GM13977 (cell line): ENCODE measurements around the gene AKT2.

Source experiments
- DNase-seq: peaks from one replicate; pipeline ENCODE4 v3.0.0; 2012; ENCODE audit warnings: low spot score
- in situ Hi-C: fragments of 300-500 bp; cut with MboI; formaldehyde crosslinking; loops from one replicate; pipeline ENCODE4 v1.12.0; 2022; ENCODE audit warnings: low sequenced_read_pairs, low pct_unique_long_range_greater_than_20kb, mixed read lengths, inconsistent platforms; ENCODE audit not compliant: unreplicated experiment
- TF ChIP-seq, protein P1 (sequence below): IDR thresholded peaks from 2 replicates; pipeline ENCODE4 v1.5.1; 2012; ENCODE audit warnings: mild to moderate bottlenecking, control low read depth; ENCODE audit not compliant: insufficient read depth; ENCODE audit errors: extremely low read depth, missing control alignments

The AKT2 gene

DNA sequence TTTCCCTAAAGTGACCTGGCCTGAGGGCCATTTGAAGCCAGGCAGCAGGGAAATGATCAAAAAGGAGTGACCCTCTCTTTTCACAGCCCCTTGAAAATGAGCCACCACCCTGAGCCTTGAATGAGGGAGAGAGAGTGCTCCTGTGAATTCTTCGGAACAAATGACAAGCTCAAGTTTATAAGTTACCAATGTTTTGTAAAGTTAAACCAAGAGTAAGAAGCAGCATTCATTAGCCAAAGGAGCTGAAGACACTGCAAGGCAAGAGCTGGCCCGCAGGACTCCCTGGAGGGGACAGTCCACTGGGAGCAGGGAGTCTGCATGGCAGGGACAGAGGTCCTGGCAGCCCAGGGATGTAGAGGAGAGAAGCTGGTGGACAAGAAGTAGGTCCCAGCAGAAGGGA lies 42.0 kb downstream of the AKT2 start:
- TF ChIP-seq, protein P1, sequence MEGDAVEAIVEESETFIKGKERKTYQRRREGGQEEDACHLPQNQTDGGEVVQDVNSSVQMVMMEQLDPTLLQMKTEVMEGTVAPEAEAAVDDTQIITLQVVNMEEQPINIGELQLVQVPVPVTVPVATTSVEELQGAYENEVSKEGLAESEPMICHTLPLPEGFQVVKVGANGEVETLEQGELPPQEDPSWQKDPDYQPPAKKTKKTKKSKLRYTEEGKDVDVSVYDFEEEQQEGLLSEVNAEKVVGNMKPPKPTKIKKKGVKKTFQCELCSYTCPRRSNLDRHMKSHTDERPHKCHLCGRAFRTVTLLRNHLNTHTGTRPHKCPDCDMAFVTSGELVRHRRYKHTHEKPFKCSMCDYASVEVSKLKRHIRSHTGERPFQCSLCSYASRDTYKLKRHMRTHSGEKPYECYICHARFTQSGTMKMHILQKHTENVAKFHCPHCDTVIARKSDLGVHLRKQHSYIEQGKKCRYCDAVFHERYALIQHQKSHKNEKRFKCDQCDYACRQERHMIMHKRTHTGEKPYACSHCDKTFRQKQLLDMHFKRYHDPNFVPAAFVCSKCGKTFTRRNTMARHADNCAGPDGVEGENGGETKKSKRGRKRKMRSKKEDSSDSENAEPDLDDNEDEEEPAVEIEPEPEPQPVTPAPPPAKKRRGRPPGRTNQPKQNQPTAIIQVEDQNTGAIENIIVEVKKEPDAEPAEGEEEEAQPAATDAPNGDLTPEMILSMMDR, result no peak
- no peak for DNase-seq
- in situ Hi-C loops, result no loop called here

DNA sequence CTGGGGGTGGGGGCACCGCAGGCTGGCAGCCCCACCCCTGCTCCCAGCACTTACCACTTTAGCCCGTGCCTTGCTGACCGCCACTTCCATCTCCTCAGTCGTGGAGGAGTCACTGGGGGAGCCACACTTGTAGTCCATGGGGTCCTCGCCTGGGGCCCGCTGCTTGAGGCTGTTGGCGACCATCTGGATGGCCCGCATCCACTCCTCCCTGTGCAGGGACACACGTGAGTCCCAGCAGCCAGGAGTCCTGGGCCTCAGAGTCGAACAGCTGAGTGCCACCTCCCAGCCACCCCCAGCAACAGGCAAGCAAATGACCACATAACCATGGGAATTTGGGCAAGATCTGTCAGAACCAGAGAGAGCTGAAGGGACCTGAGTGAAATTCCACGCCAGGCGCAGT lies 42.7 kb downstream of the AKT2 start:
- no peak for DNase-seq
- in situ Hi-C loops, result no loop called here
- TF ChIP-seq, protein P1, result no peak

DNA sequence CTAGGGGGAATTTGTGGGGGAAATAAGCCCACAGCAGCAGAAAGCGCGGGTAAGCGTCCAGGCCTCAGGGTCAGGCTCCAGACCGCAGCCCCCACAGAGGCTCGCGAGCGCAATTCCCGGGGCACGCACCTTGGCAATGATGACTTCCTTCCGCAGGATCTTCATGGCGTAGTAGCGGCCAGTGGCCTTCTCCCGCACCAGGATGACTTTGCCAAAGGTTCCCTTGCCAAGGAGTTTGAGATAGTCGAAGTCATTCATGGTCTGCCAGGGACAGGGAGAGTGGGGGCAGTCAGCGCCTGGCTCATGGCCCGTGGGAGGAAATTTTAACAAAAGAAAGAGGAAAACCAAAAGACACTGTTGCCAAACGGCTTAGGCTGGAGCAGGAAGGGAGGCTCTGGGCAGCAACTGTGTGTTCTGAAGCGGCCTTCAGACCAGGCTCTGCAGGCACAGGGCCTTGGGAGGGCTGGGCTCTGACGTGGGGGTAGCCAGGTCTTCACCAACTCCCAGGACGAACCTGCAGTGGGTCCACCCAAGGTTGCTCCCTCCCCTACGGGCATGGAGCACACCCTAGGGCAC lies 43.2 kb downstream of the AKT2 start:
- in situ Hi-C loops, result no loop called here
- TF ChIP-seq, protein P1, result no peak
- no peak for DNase-seq

DNA sequence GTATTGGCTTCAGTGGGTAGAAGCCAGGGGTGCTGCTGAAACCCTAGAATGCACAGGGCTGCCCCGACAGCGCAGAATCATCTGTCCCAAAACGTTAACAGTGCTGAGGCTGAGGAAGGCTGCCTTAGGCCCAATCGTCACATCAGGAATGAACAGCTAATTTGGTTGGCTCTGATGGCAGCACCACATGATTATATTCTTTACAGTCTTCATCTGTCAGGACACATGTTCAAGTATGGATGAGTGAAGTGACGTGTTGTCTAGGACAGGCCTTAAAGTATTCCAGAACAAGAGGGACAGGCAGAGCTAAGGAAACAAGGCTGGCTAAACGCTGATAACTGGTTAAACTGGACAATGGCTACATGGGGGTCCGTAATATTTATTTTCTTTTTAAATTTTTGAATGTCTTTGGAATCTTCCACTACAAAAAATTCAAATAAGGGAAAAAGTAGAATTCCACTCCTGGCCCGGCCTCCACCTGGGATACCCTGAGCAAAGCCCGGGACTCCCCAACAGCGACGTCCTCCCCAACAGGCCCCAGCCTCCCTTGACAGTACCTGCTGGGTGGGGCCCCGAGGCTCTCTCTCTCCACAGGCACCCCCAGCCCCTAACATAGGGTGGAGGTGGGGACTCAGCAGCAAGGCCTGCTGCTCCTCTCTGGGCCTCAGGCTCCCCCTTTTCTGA lies 43.9 kb downstream of the AKT2 start:
- in situ Hi-C loops, result no loop called here
- no peak for DNase-seq
- TF ChIP-seq, protein P1, result no peak

DNA sequence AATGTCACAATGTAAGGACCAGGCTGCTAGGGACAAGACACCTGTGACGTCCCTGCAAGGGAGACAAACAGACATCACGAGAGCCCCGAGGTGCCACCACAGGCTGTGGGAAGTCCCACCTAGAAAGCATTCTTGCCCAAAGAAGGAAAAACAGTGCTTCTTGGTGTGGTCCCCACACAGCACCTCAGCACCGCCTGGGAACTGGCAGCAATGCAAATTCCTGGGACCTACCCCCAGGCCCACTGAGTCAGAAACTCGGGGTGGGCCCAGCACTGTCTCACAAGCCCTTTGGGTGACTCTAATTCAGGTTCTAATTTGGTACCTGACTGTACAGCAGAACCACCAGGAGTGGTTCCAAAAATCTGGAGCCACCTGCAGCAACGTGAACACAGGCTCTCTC lies 44.8 kb downstream of the AKT2 start:
- no peak for DNase-seq
- in situ Hi-C loops, result no loop called here
- TF ChIP-seq, protein P1, result no peak

DNA sequence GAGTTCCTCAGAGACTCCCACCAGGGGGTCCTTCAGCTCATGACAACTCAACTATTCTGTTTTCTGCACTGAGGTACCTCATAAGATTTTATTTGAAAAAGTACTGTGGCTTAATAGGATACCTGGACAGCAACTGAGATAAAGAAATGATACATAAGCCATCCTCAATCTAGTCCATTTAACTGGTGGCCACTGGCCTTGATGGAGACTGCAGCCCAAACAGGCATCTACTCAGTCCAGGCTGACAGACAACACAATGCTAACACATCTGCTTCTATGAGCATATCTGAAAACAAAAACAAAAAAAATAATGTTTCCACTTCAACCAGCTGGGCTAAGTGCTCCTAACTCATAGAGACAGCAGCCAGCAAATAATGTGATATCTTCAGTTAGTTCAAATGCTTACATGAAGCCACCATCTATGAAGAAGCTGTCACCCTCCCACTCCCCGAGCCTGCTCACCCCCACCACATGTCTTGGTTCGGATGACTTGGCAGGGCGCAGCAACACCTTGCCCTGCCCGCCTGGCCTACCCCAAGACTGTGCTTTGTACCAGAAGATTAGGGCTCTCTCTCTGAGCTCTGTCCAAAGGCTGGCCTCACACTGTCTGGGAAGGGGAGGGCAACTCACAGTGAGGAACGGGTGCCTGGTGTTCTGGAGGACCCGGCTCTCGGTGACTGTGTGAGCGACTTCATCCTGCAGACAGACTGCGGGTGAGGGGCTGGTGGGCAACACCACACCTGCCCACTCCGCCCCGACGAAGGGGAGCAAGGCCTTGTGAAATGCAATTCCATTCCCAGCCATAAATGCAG lies 45.5 kb downstream of the AKT2 start:
- no peak for DNase-seq
- in situ Hi-C loops, result no loop called here
- TF ChIP-seq, protein P1, result no peak
